IPS DF 6.9 (cell line): ENCODE measurements around the gene FGD3.

ENCODE experiments used
- DNase-seq: peaks from one replicate; pipeline ENCODE4 v3.0.0-alpha.2; 2013; ENCODE audit warnings: low read depth, low spot score
- H3K27ac ChIP-seq: one replicate; pipeline ENCODE4 v1.5.1; 2013; ENCODE audit warnings: low read length, control low read depth
- H3K27me3 ChIP-seq: 2 replicates; pipeline ENCODE4 v1.6.1; 2013; ENCODE audit warnings: mild to moderate bottlenecking, low read length; ENCODE audit not compliant: control insufficient read depth, insufficient read depth
- H3K36me3 ChIP-seq: 2 replicates; pipeline ENCODE4 v1.6.1; 2013; ENCODE audit warnings: low read length; ENCODE audit not compliant: control insufficient read depth, insufficient read depth
- H3K4me1 ChIP-seq: 2 replicates; pipeline ENCODE4 v1.6.1; 2013; ENCODE audit warnings: low read length; ENCODE audit not compliant: control insufficient read depth, insufficient read depth
- H3K4me3 ChIP-seq: 2 replicates; pipeline ENCODE4 v1.5.1; 2013; ENCODE audit warnings: mild to moderate bottlenecking, low read length
- H3K9me3 ChIP-seq: 2 replicates; pipeline ENCODE4 v1.6.1; 2013; ENCODE audit warnings: low read length, inconsistent platforms; ENCODE audit not compliant: control insufficient read depth, insufficient read depth
- WGBS: extraction: QIAGEN DNeasy Blood & Tissue Kit; methylation state at CpG from one replicate; pipeline ENCODE4 v1.1.7; 2013; ENCODE audit warnings: mixed read lengths, missing lambda C conversion rate; ENCODE audit not compliant: insufficient read length, insufficient coverage; 5-methylcytosine and 5-hydroxymethylcytosine counted together

The FGD3 gene

DNA sequence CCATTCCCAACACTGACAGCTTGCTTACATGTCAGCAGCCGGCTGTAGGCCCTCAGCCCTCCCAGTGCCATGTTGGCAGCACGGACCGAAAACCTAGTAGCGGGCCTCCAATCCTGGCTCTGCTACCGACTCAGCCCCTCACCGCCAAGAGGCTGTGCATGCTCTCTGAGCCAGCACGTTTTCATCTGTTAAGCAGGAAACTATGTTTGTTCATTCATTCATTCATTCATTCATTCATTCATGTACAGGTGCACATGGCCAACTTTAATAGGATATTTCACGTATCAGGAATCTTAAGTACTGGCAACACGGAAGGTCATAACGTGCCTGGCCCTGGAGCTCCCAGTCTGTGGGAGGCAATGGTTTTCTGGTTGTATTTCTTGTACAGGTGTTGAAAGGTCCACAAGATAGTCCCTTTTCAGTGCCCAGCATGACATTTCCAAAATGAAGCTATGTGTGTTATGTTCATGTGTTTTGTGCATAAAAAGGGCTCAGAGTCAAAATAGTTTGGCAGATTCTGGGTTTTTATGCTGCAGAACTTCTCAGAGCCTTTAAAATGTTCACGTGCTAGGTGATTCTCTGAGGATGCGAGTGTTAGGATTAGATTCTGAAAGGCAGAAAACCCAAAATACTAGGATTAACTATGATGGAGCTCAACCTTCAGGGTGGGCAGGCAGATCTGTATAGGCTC, 128.9 kb downstream of the FGD3 start:
- Histone ChIP-seq H3K36me3 (peaks cover 3% of the 10 kb centered on the region; the same call in 1 of the 2 replicates), H3K27me3 (no peaks in the 10 kb centered on the region), H3K4me1 (no peaks in the 10 kb centered on the region), H3K4me3 (no peak overlapping the region), H3K27ac (no peak overlapping the region), H3K9me3 (no peaks in the 10 kb centered on the region)
- WGBS, result no CpG with 5 or more reads among the region's 12 CpGs
- no peak for DNase-seq

DNA sequence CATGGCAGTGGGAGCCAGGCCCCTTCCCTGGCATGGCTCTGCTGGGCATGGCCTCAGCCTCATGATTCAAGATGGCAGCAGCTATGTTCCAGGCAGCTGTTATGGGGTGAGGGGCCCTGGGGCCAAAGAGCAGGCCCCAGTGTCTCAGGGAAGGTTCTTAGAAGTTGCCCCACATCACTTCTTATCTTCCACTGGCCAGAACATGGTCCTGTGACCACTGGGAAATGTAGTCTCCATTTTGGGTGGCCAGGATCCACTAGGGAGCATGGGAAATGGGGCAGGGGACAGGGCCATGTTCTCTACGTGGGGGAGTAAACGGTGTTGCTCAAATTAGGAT, 129.4 kb downstream of the FGD3 start:
- no peak for DNase-seq
- no peaks in the 10 kb centered on the region for H3K4me1 ChIP-seq
- no peaks in the 10 kb centered on the region for H3K9me3 ChIP-seq
- no peak overlapping the region for H3K4me3 ChIP-seq
- no CpG with 5 or more reads among the region's 2 CpGs for WGBS
- no peak overlapping the region for H3K27ac ChIP-seq
- H3K36me3 ChIP-seq, result peaks cover 3% of the 10 kb centered on the region; the same call in 1 of the 2 replicates
- H3K27me3 ChIP-seq, result no peaks in the 10 kb centered on the region

DNA sequence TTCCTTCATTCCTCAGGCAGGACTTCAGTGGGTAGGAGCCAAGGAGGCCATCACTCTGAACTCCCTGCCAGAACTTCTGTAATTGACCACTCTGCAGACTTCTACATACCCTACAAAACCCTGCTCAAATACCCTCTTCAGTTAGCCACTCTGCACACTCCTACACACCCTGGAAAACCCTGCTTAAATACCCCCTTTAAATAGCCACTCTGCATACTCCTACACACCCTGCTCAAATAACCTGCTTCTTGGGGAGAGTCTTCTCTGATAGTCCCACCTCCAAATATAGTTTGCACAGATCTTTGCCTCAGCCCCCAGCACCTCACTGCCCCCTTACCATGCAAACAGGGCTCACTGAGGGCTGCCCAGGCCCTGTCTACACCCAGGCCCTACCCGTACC, 130.0 kb downstream of the FGD3 start:
- Histone ChIP-seq H3K27me3 (no peaks in the 10 kb centered on the region), H3K4me3 (no peak overlapping the region), H3K27ac (no peak overlapping the region), H3K36me3 (peaks cover 3% of the 10 kb centered on the region; the same call in 1 of the 2 replicates), H3K9me3 (no peaks in the 10 kb centered on the region), H3K4me1 (no peaks in the 10 kb centered on the region)
- no peak for DNase-seq
- no CpG with 5 or more reads among the region's 1 CpG for WGBS

DNA sequence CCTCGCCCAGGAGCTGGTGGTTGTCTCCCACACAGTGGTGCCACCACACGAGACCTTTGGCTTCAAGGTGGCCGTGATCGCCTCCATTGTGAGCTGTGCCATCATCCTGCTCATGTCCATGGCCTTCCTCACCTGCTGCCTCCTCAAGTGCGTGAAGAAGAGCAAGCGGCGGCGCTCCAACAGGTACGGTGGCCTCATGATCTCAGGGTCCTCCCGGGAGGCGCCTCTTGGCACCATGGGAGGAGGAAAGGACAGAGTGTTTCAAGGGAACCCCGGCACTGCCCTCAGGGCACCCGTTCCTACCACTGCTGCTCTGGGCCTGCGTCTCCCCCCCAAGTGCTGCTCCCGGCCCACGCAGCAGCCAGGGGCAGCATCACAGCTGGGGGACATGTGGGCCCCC, 130.5 kb downstream of the FGD3 start:
- DNase-seq, result no peak
- no peaks in the 10 kb centered on the region for H3K4me1 ChIP-seq
- WGBS, result no CpG with 5 or more reads among the region's 16 CpGs
- H3K4me3 ChIP-seq, result no peak overlapping the region
- H3K27me3 ChIP-seq, result no peaks in the 10 kb centered on the region
- peaks cover 3% of the 10 kb centered on the region; the same call in 1 of the 2 replicates for H3K36me3 ChIP-seq
- H3K9me3 ChIP-seq, result no peaks in the 10 kb centered on the region
- H3K27ac ChIP-seq, result no peak overlapping the region

DNA sequence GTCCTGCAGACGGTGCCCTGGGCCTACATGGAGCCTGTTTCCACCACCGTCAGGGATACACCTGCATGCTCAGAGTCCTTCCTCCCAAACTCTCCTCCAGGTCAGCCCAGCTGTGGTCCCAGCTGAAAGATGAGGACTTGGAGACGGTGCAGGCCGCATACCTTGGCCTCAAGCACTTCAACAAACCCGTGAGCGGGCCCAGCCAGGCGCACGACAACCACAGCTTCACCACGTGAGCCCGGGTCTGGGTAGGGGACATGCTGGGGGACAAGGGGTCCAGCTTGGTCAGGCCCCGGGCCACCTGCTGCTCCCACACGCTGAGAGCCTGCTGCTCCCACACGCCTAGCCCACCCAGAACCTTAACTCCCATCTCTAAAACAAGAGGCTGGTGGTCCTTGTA, 132.0 kb downstream of the FGD3 start:
- no peak overlapping the region for H3K4me3 ChIP-seq
- H3K36me3 ChIP-seq, result peaks cover 3% of the 10 kb centered on the region; the same call in 1 of the 2 replicates
- WGBS, result no CpG with 5 or more reads among the region's 13 CpGs

DNA sequence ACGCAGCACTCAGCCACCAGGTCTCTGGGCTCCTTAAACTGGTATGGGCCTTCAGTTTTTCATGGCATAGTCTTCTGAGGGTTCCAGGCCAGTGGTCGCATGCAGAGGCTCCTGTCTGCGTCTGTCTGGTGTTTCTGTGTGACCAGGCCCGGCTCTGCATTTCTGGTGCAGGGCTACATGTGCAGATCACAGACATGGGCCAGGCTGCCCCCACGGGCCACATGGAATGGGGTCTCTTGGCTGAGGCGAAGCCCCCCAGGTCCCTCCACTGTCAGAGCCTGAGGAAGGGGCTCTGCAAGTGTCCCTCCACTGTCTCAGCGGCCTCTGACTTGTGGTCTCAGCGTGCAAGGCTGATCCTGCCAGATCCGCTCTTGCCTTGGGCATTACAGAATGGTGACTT, 133.1 kb downstream of the FGD3 start:
- no peak overlapping the region for H3K4me3 ChIP-seq
- no peaks in the 10 kb centered on the region for H3K27me3 ChIP-seq
- H3K36me3 ChIP-seq, result peaks cover 3% of the 10 kb centered on the region; the same call in 1 of the 2 replicates
- no peak for DNase-seq
- no peak overlapping the region for H3K27ac ChIP-seq
- H3K4me1 ChIP-seq, result no peaks in the 10 kb centered on the region
- no CpG with 5 or more reads among the region's 9 CpGs for WGBS
- no peaks in the 10 kb centered on the region for H3K9me3 ChIP-seq

More for the DNA sequence above, 132.0 kb downstream of the FGD3 start:
- Histone ChIP-seq H3K27ac (no peak overlapping the region), H3K4me1 (no peaks in the 10 kb centered on the region), H3K27me3 (no peaks in the 10 kb centered on the region), H3K9me3 (no peaks in the 10 kb centered on the region)
- no peak for DNase-seq

DNA sequence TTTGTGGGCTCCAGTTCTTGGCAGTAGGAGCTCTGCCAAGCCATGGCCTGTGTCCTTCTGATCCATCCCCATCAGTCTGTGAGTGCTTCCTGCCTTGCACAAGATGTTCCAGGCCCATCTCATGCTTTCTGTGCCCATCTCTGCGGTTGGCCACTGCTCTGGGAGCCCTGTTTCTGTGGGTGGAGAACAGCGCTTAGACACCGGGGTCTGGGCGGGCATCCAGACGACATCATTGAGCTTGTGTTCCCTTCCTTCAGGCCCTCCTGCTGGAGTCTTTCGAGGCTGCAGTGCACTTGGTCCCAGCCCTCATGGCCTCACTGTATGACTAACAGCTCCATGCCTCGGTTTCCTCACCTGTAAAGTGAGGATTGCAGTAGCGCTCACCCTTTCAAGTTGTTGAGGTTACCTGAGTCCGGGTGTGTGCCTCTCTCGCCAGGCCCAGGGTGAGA, 133.8 kb downstream of the FGD3 start:
- no CpG with 5 or more reads among the region's 10 CpGs for WGBS

DNA sequence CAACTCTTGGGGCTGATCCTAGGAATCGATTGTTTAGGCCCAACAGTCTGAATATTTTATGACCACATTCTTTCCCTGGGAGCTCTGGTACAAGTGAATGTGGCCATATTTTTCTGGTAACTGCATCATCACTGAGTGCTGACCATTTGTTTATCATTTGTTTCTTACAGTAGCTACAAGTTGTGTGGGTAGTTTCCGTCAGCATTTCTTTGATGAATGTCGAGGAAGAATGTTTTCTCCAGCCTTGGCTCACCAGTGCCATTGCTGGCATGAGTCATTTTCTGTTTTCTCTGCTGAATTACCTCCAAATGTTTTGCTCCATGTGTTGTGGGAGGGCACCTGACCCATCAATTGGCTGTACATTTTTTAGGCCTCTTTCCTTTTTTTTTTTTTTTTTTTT, 134.6 kb downstream of the FGD3 start:
- WGBS, result no CpG with 5 or more reads among the region's 3 CpGs
- Histone ChIP-seq H3K27me3 (no peaks in the 10 kb centered on the region), H3K27ac (no peak overlapping the region), H3K36me3 (no peaks in the 10 kb centered on the region), H3K4me1 (no peaks in the 10 kb centered on the region), H3K9me3 (no peaks in the 10 kb centered on the region; the same call in 1 of the 2 replicates), H3K4me3 (no peak overlapping the region)
- no peak for DNase-seq

More for the DNA sequence above, 133.8 kb downstream of the FGD3 start:
- H3K36me3 ChIP-seq, result no peaks in the 10 kb centered on the region
- H3K27me3 ChIP-seq, result no peaks in the 10 kb centered on the region
- no peak overlapping the region for H3K27ac ChIP-seq
- H3K4me1 ChIP-seq, result no peaks in the 10 kb centered on the region
- no peak for DNase-seq
- H3K9me3 ChIP-seq, result no peaks in the 10 kb centered on the region; the same call in 1 of the 2 replicates
- no peak overlapping the region for H3K4me3 ChIP-seq

DNA sequence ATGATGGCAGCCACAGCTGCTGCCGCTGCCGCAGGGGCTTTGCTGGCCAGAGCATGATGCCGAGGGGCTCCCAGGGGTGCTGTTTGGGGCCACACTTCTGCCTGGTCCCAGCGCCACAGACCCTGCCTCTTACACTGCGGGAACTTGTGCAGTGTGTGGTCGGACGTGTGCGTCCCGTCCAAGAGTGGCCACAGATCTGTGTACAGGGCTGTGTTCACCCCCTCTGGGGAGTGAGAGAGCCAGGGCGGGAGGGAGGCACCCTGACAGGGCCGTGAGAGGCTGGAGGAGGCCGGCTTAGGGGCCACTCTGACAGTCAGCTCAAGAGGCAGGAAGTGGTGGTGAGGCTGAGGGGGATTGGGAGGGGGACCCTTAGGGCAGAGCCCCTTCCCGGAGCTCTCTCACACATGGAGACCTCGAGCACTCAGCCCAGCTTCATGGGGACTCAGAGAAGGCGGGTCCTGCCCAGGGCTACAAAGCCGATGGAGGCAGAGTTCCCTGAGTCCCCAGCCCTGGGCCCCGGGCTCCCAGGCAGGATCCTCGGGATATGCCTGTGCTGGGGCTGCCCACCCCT, 135.6 kb downstream of the FGD3 start:
- no CpG with 5 or more reads among the region's 18 CpGs for WGBS
- Histone ChIP-seq H3K4me3 (no peak overlapping the region), H3K4me1 (no peaks in the 10 kb centered on the region), H3K27me3 (no peaks in the 10 kb centered on the region), H3K36me3 (no peaks in the 10 kb centered on the region), H3K9me3 (no peaks in the 10 kb centered on the region; the same call in 1 of the 2 replicates), H3K27ac (no peak overlapping the region)
- no peak for DNase-seq

DNA sequence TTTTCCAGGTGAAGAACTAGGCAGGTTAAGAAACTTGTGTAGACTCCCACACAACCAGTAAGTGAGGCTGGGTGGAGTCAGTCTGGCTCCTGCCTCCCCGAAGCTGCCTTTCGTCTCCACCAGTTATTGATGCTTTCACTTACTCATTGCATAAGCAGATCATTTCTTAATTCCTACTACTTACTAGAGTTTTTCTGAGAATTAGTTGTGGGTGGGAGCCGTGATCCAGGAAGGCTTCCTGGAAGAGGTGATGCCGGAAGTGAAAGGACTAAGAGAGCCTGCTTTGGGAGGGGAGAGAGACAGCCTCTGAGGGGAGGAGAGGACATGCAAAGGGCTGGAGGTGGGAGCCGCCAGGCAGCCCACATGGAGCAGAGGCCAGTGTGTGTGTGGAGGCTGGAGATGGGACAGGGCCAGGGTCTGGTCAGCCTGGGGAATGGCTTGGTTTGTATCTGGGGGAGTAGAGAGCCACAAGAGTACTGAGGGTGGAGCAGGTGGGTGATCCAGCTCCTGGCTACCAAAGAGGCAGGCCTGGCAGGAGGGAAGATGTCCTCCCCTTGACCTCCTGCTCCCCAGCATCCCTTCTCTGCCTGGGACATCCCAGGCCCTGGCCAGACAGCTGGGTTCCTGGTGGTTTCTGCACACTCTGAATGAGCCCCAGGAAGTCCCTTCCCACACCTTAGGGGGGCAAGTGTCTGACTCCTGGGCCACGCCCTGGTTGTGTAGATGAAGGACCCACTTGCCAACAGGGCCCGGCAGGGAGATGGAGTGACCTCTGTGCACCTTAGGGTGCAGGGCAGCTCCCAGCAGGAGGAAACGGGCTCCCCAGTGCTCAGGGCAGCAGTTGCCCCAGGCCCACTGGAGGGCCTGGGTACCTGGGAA, 136.5 kb downstream of the FGD3 start:
- no peak for DNase-seq
- no peaks in the 10 kb centered on the region for H3K27me3 ChIP-seq
- no peaks in the 10 kb centered on the region for H3K4me1 ChIP-seq
- no peak overlapping the region for H3K4me3 ChIP-seq
- no peaks in the 10 kb centered on the region for H3K36me3 ChIP-seq
- WGBS, result no CpG with 5 or more reads among the region's 8 CpGs
- no peaks in the 10 kb centered on the region; the same call in 1 of the 2 replicates for H3K9me3 ChIP-seq
- H3K27ac ChIP-seq, result no peak overlapping the region
